22Rv1 (cell line): ENCODE results near the gene ITPKB.

Experiments
- CTCF ChIP-seq: fragments of 450-650 bp; IDR thresholded peaks from 2 replicates; pipeline ENCODE4 v1.5.1; 2017; ENCODE audit warnings: mild to moderate bottlenecking
- ZFX ChIP-seq: fragments of 450-650 bp; IDR thresholded peaks from 2 replicates; pipeline ENCODE4 v1.6.1; 2017; ENCODE audit warnings: antibody characterized with exemption, borderline replicate concordance

- TF ChIP-seq CTCF (no peak), ZFX (no peak)
These were observed 53.8 kb downstream of the ITPKB start for GRCh38 chr1:226685196-226685820.
